ENCODE results near the gene TMC1. TPM values are rescaled to one million over a fixed set of nuclear protein-coding genes. Genes with fewer than 3 reads are reported as not detected.

The TMC1 gene
- total and polyA plus RNA-seq, 5 experiments from 2014 or later, result not detected

- POLR2A ChIA-PET, result no interaction called here
- H3K27ac Mint-ChIP-seq, result no peak overlapping the region
- peaks cover 0 to 4% (median 0%) of the 10 kb centered on the region in 9 donors for H3K9me3 Mint-ChIP-seq
- no peaks in the 10 kb centered on the region for H3K4me1 Mint-ChIP-seq
- H3K4me3 Mint-ChIP-seq, result no peak overlapping the region
- DNase-seq, result no peak
- no peak for ATAC-seq
- no peaks in the 10 kb centered on the region for H3K36me3 Mint-ChIP-seq
- peaks cover 0 to 2% (median 0%) of the 10 kb centered on the region in 5 donors for H3K27me3 Mint-ChIP-seq
Observed at GRCh38 chr9:72601615-72602014, 80.2 kb downstream of the TMC1 start.

DNA sequence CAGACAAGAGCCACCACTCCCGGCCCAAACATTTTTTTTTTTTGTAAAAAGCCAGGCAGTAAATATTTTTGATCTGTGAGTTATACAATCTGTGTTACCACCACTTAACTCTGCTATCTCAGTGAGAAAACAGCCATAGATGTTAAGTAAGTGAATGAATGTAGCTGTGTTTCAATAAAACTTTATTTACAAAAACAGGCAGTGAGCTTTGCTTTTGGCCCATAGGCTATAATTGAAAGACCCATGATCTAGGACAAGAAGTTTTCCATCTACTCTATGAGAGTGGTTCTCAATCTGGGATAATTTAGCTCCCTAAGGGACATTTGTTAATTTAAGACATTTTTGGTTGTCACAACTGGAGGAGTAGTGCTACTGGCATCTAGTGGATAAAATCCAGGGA is 91.0 kb downstream of the TMC1 start:
- POLR2A ChIA-PET, result interaction anchor here (0.7 kb wide), 1 partner anchor 17 kb away, joined by 6 read pairs; no protein-coding TSS in a partner anchor
- Mint-ChIP-seq H3K27ac (no peak overlapping the region), H3K27me3 (peaks cover 2 to 7% (median 3%) of the 10 kb centered on the region in 5 donors), H3K36me3 (no peaks in the 10 kb centered on the region), H3K9me3 (no peaks in the 10 kb centered on the region), H3K4me3 (no peak overlapping the region), H3K4me1 (no peaks in the 10 kb centered on the region)
- ATAC-seq (no peak), DNase-seq (no peak)

- Mint-ChIP-seq H3K4me1 (no peaks in the 10 kb centered on the region), H3K27me3 (peaks cover 2 to 8% (median 5%) of the 10 kb centered on the region in 5 donors), H3K4me3 (no peak overlapping the region), H3K27ac (no peak overlapping the region), H3K9me3 (no peaks in the 10 kb centered on the region), H3K36me3 (no peaks in the 10 kb centered on the region)
- no peak for DNase-seq
- POLR2A ChIA-PET, result no interaction called here
- ATAC-seq, result no peak
Observed at GRCh38 chr9:72614067-72614466, 92.7 kb downstream of the TMC1 start.

DNA sequence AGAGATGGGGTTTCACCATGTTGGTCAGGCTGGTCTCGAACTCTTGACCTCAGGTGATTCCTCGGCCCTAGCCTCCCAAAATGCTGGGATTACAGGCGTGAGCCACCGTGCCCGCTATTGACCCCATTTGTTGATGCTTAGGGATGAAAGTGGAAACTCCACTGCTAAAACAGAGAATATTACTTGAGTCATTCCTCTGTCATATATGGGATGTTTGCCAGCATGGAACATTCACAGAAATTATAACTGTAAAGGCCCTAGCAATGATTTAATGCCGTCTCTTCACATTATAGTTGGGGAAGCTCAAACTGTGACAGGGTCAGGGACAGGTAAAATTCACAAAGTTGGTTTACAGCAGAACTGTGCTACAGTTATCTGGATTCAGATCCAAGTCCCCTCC is 94.5 kb downstream of the TMC1 start:
- Mint-ChIP-seq H3K27me3 (peaks cover 2 to 8% (median 3%) of the 10 kb centered on the region in 5 donors), H3K36me3 (no peaks in the 10 kb centered on the region), H3K27ac (no peak overlapping the region), H3K4me1 (no peaks in the 10 kb centered on the region), H3K9me3 (no peaks in the 10 kb centered on the region), H3K4me3 (no peak overlapping the region)
- ATAC-seq (no peak), DNase-seq (no peak)
- POLR2A ChIA-PET, result no interaction called here

DNA sequence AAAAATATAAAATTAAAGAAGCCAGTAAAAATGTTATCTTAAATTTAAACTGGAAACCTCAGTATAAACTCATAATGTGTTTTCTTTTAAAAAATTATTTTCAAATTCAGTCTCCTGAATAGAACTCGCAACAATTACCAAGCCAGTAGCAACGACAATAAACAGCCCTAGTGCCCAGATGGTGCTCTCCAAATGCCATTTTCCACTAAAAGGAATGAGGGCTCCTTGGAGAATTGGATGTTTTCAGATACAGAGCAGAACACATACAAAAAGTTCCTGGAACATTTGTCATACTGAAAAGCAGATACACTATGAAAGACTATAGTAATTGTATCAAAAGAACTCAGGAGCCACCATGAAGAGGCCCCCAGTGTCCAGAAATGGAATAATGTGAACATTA is 97.4 kb downstream of the TMC1 start:
- POLR2A ChIA-PET, result no interaction called here
- Mint-ChIP-seq H3K36me3 (no peaks in the 10 kb centered on the region), H3K27me3 (peaks cover 2 to 8% (median 4%) of the 10 kb centered on the region in 5 donors), H3K27ac (no peak overlapping the region), H3K4me3 (no peak overlapping the region), H3K9me3 (no peaks in the 10 kb centered on the region), H3K4me1 (no peaks in the 10 kb centered on the region)
- DNase-seq, result no peak
- no peak for ATAC-seq

DNA sequence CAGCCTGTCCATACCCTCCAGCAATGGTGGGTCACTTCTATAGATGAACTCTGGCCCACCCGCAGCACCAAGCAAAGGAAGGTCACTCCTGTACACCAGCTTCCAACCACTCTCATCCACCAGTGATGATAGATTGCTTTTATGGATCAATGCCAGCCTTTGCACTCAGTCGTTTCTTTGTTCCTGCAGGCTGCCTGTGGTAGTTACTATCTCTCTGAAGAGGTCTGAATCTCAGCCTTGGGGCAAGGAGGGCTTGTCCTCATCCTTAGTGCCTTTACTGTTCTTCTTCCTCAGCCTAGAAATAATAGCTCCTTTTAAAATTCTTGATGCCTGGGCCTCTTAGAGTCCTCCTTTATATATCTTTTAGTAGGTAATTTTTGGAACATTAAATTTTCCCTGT is 100.8 kb downstream of the TMC1 start:
- Mint-ChIP-seq H3K4me1 (no peaks in the 10 kb centered on the region), H3K9me3 (no peaks in the 10 kb centered on the region), H3K27me3 (peaks cover 2 to 10% (median 5%) of the 10 kb centered on the region in 5 donors), H3K27ac (no peak overlapping the region), H3K36me3 (no peaks in the 10 kb centered on the region), H3K4me3 (no peak overlapping the region)
- POLR2A ChIA-PET, result no interaction called here
- ATAC-seq (no peak), DNase-seq (no peak)

GRCh38 chr9:72623156-72623555 is 101.7 kb downstream of the TMC1 start:
- DNase-seq (no peak), ATAC-seq (no peak)
- Mint-ChIP-seq H3K36me3 (no peaks in the 10 kb centered on the region), H3K27ac (no peak overlapping the region), H3K27me3 (peaks cover 0 to 7% (median 2%) of the 10 kb centered on the region in 5 donors), H3K9me3 (no peaks in the 10 kb centered on the region), H3K4me3 (no peak overlapping the region), H3K4me1 (no peaks in the 10 kb centered on the region)
- POLR2A ChIA-PET, result no interaction called here

DNA sequence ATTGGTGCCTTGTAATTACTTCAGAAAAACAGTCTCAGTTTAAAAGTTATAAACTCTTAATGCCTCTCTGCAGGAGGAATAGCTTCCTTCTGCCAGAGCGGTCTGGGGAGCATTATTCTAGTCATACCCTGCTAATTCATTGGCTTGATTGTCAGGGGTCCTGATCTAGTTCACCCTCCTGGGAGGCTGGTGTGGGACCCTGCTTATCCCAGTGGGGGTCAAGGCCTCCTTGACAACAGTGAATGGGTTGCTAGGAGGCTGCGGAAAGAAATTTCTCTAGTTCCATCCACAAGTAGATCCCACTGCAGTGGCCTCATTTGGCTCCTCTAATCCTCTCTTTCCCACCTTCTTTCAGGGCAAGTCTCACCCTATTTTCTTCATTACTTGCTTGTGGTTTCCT is 105.7 kb downstream of the TMC1 start:
- H3K4me3 Mint-ChIP-seq, result no peak overlapping the region
- DNase-seq (no peak), ATAC-seq (no peak)
- no peaks in the 10 kb centered on the region for H3K36me3 Mint-ChIP-seq
- POLR2A ChIA-PET, result no interaction called here
- H3K27me3 Mint-ChIP-seq, result peaks cover 0 to 7% (median 4%) of the 10 kb centered on the region in 5 donors
- no peaks in the 10 kb centered on the region for H3K4me1 Mint-ChIP-seq
- H3K27ac Mint-ChIP-seq, result no peak overlapping the region
- H3K9me3 Mint-ChIP-seq, result no peaks in the 10 kb centered on the region

DNA sequence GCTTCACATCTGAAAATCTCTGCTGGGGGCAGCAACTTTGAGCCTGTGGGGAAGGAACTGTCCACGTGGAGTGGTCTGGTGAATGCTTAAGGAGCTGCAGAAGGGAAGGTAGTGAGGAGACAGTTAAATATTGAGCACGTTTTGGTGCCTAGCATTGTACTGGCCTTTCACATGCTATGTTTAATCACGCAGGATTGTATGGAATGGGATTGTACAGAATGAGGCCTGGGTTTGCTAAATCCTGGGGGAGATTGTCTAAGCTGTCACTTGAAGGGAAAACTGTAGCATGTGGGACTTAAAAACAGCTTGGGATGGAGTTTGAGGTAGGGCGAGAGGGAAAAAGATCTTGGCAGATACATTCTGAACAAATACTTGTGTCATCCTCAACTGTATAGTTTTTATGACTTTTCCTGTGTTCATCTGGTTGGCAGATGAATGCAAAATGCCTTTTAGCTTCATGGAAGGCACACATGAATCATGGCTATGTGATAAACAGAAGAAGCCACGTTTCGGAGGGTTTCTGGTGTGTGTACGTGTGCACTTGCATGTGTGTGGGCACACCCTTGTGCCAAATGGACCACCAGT is 106.6 kb downstream of the TMC1 start:
- POLR2A ChIA-PET, result no interaction called here
- DNase-seq (no peak), ATAC-seq (no peak)
- Mint-ChIP-seq H3K27me3 (peaks cover 0 to 7% (median 2%) of the 10 kb centered on the region in 5 donors), H3K9me3 (no peaks in the 10 kb centered on the region), H3K4me1 (no peaks in the 10 kb centered on the region), H3K27ac (no peak overlapping the region), H3K4me3 (no peak overlapping the region), H3K36me3 (no peaks in the 10 kb centered on the region)

DNA sequence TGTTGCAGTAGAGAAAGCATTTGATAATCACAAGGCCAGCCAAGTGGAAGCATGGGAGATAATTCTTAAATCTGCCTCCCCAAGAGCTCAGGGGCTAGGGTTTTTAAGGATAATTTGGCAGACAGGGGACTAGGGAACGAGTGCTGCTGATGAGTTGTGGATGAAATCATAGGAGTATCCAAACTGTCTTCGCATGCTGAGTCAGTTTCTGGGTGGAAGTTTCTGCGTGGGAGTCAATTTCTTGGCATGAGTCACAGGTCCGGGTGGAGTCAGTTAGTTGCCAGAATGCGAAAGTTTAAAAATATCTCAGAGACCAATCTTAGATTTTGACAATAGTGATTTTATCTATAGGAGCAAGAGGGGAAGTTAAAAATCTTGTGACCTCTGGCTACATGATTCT is 112.6 kb downstream of the TMC1 start:
- DNase-seq, result no peak
- Mint-ChIP-seq H3K27ac (no peak overlapping the region), H3K36me3 (peaks cover 0 to 10% (median 0%) of the 10 kb centered on the region in 3 donors), H3K27me3 (peaks cover 0 to 10% (median 2%) of the 10 kb centered on the region in 5 donors), H3K4me1 (no peaks in the 10 kb centered on the region), H3K9me3 (peaks cover 0 to 16% (median 8%) of the 10 kb centered on the region in 9 donors), H3K4me3 (no peak overlapping the region)
- no peak for ATAC-seq
- POLR2A ChIA-PET, result no interaction called here

DNA sequence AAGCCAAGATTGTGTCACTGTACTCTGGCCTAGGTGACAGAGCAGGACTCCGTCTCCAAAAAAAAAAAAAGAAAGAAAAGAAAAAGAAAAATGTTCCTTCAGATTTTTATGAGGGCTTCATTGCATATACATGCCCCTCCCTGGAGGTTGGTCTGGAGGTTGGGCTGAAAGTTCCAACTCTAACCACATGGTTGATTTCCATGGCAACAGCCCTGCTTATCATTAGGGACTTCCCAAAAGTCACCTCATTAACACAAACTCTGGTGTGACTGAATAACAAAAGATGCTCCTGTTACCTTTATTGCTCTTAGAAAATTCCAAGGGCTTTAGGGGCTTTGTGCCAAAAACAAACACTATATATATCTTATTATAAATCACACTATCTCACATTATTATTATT is 113.8 kb downstream of the TMC1 start:
- ATAC-seq, result no peak
- Mint-ChIP-seq H3K4me3 (no peak overlapping the region), H3K27me3 (peaks cover 0 to 10% (median 2%) of the 10 kb centered on the region in 5 donors), H3K27ac (no peak overlapping the region), H3K4me1 (no peaks in the 10 kb centered on the region), H3K36me3 (peaks cover 0 to 10% (median 0%) of the 10 kb centered on the region in 3 donors), H3K9me3 (peaks cover 0 to 16% (median 8%) of the 10 kb centered on the region in 9 donors)
- POLR2A ChIA-PET, result no interaction called here
- DNase-seq, result no peak

GRCh38 chr9:72636621-72637020 is 115.2 kb downstream of the TMC1 start:
- peaks cover 0 to 10% (median 1%) of the 10 kb centered on the region in 5 donors for H3K27me3 Mint-ChIP-seq
- ATAC-seq, result no peak
- DNase-seq, result no peak
- H3K27ac Mint-ChIP-seq, result no peak overlapping the region
- POLR2A ChIA-PET, result no interaction called here
- no peaks in the 10 kb centered on the region for H3K4me1 Mint-ChIP-seq
- peaks cover 0 to 16% (median 8%) of the 10 kb centered on the region in 9 donors for H3K9me3 Mint-ChIP-seq
- H3K36me3 Mint-ChIP-seq, result peaks cover 0 to 10% (median 0%) of the 10 kb centered on the region in 3 donors
- no peak overlapping the region for H3K4me3 Mint-ChIP-seq

DNA sequence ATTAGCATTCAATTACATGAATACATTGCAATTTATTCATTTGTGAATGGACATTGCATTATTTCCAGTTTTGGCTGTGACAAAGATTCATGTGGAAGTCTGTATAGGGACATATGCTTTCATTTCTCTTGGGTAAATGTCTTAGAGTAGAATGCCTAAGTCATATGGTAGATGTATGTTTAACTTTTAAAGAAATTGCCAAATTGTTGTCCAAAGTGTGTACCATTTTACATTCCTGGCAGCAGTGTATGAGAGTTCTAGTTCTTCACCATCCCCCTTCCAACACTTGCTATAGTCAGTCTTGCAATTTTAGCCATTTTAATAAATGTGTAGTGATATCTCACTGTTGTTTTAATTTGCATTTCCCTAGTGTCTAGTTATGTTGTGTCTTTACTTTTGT is 122.2 kb downstream of the TMC1 start:
- H3K4me1 Mint-ChIP-seq, result no peaks in the 10 kb centered on the region
- DNase-seq (no peak), ATAC-seq (no peak)
- POLR2A ChIA-PET, result no interaction called here
- no peaks in the 10 kb centered on the region for H3K9me3 Mint-ChIP-seq
- no peak overlapping the region for H3K4me3 Mint-ChIP-seq
- peaks cover 2 to 6% (median 4%) of the 10 kb centered on the region in 5 donors for H3K27me3 Mint-ChIP-seq
- no peaks in the 10 kb centered on the region for H3K36me3 Mint-ChIP-seq
- H3K27ac Mint-ChIP-seq, result no peak overlapping the region

GRCh38 chr9:72646061-72646460 is 124.7 kb downstream of the TMC1 start:
- H3K27me3 Mint-ChIP-seq, result peaks cover 1 to 11% (median 5%) of the 10 kb centered on the region in 5 donors
- DNase-seq (no peak), ATAC-seq (no peak)
- H3K4me1 Mint-ChIP-seq, result no peaks in the 10 kb centered on the region
- no peak overlapping the region for H3K27ac Mint-ChIP-seq
- H3K9me3 Mint-ChIP-seq, result no peaks in the 10 kb centered on the region
- POLR2A ChIA-PET, result no interaction called here
- H3K4me3 Mint-ChIP-seq, result no peak overlapping the region
- no peaks in the 10 kb centered on the region for H3K36me3 Mint-ChIP-seq

Data from naive thymus-derived CD8-positive, alpha-beta T cell (primary cell).